Measurements from ENCODE around the gene CHD9. TPM values are rescaled to one million over a fixed set of nuclear protein-coding genes. Genes with fewer than 3 reads are reported as not detected.

CHD9 gene
- total RNA-seq, 2 donors from 2014 or later = 39.2 to 66.1 TPM

DNA sequence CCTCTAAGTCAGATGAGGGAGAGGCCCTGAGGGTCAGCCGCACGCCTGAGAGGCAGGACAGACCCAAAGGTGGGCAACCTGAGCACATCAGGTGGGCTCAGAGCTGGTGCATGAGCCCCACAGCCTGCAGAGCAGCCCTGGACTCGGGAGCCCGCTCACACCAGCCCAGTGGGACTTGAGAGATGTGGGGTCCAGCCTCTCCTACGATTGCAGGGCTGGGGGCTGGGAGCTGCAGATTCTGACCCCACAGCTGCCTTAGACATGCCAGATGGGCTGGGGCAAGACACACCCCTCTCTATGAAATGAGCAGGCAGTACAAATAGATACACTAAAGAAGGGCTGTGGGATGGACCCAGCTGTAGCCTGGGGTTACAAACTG, 302.4 kb downstream of the CHD9 start:
- Histone ChIP-seq H3K27me3 (no peaks in the 10 kb centered on the region), H3K9ac (ENCODE audit: low read depth in 2 of 2, low read length in 2 of 2) (no peak overlapping the region), H3K4me1 (no peaks in the 10 kb centered on the region), H3K27ac (no peak overlapping the region), H3K9me3 (no peaks in the 10 kb centered on the region), H3K4me3 (no peak overlapping the region), H3K36me3 (no peaks in the 10 kb centered on the region)
- no peak for TF ChIP-seq CTCF (IDR thresholded peaks at IDR 0.05)
- intact Hi-C loops (cut with DNase I) = no loop called here
- DNase-seq = no peak

GRCh38 chr16:53357955-53358354, 303.2 kb downstream of the CHD9 start:
- intact Hi-C loops (cut with DNase I) = no loop called here
- H3K27me3 ChIP-seq = no peaks in the 10 kb centered on the region
- H3K27ac ChIP-seq = no peak overlapping the region
- no peak for DNase-seq
- no peak overlapping the region for H3K4me3 ChIP-seq
- H3K4me1 ChIP-seq = no peaks in the 10 kb centered on the region
- H3K9me3 ChIP-seq = no peaks in the 10 kb centered on the region
- no peak for TF ChIP-seq CTCF (IDR thresholded peaks at IDR 0.05)
- H3K36me3 ChIP-seq = no peaks in the 10 kb centered on the region
- no peak overlapping the region for H3K9ac ChIP-seq (ENCODE audit: low read depth in 2 of 2, low read length in 2 of 2)

- H3K36me3 ChIP-seq = no peaks in the 10 kb centered on the region
- no peaks in the 10 kb centered on the region for H3K4me1 ChIP-seq
- H3K9ac ChIP-seq (ENCODE audit: low read depth in 2 of 2, low read length in 2 of 2) = no peak overlapping the region
- intact Hi-C loops (cut with DNase I) = no loop called here
- no peaks in the 10 kb centered on the region for H3K9me3 ChIP-seq
- no peaks in the 10 kb centered on the region for H3K27me3 ChIP-seq
- no peak overlapping the region for H3K4me3 ChIP-seq
- no peak for TF ChIP-seq CTCF (IDR thresholded peaks at IDR 0.05)
- no peak overlapping the region for H3K27ac ChIP-seq
- no peak for DNase-seq
These were observed 304.1 kb downstream of the CHD9 start for GRCh38 chr16:53358884-53359283.

DNA sequence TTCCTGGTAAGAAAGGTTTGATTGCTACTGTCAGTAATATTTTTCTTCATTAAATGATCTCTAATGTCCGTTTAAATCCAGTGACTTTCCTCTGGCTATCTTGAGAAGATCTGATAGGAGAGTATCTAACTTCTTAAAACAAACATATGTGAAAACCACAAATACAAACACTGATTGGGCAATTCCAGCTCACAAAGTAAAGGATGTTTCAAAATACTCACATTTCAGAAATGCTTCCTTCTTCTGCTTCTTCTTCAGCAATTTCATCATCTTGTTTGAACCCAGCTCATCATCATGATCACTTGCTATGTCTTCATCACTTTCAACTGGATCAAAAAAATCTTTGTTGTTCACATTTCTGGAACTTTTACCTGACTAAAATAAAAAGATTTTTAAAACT, 315.1 kb downstream of the CHD9 start:
- Histone ChIP-seq H3K27ac (no peak overlapping the region), H3K9me3 (no peaks in the 10 kb centered on the region), H3K36me3 (no peaks in the 10 kb centered on the region), H3K9ac (ENCODE audit: low read depth in 2 of 2, low read length in 2 of 2) (no peak overlapping the region), H3K4me3 (no peak overlapping the region), H3K4me1 (no peaks in the 10 kb centered on the region), H3K27me3 (no peaks in the 10 kb centered on the region)
- TF ChIP-seq CTCF (IDR thresholded peaks at IDR 0.05) = no peak
- intact Hi-C loops (cut with DNase I) = no loop called here
- no peak for DNase-seq

- no peak for TF ChIP-seq CTCF (IDR thresholded peaks at IDR 0.05)
- intact Hi-C loops (cut with DNase I) = no loop called here
- no peak for DNase-seq
- Histone ChIP-seq H3K27ac (no peak overlapping the region), H3K4me3 (no peak overlapping the region), H3K27me3 (no peaks in the 10 kb centered on the region), H3K4me1 (no peaks in the 10 kb centered on the region), H3K9ac (ENCODE audit: low read depth in 2 of 2, low read length in 2 of 2) (no peak overlapping the region), H3K36me3 (no peaks in the 10 kb centered on the region), H3K9me3 (no peaks in the 10 kb centered on the region)
These were observed 316.0 kb downstream of the CHD9 start for GRCh38 chr16:53370827-53371226.
